CD4-positive, alpha-beta T cell (primary cell): Measurements from ENCODE around the gene PAQR9. TPM values are rescaled to one million over a fixed set of nuclear protein-coding genes. Genes with fewer than 3 reads are reported as not detected.

Experiments used
- ATAC-seq: fragments of 200-7000 bp; cut with Tn5 transposase; one replicate; pipeline ENCODE4 v1.10.0; 2022; ENCODE audit warnings: mild to moderate bottlenecking; ENCODE audit not compliant: poor library complexity
- CTCF ChIA-PET: fragments of 350-600 bp; sonication (Branson Sonifier 250); formaldehyde crosslinking; loops from one replicate; lab custom pipeline; 2021; ENCODE audit warnings: antibody characterized with exemption, inconsistent platforms; lab: Charles Lee
- POLR2A ChIA-PET: fragments of 350-600 bp; sonication (Branson Sonifier 250); formaldehyde crosslinking; loops from one replicate; lab custom pipeline; 2021; ENCODE audit warnings: antibody characterized with exemption, inconsistent platforms; lab: Charles Lee
- DNase-seq, 14 experiments: peaks; one replicate each; pipeline ENCODE4 v3.0.0-alpha.2; 2013 to 2020; ENCODE audit warnings: mixed read lengths in 2 of 14
- H3K27ac ChIP-seq, 2 donors: one replicate each; pipeline versions ENCODE4 v1.5.1 to v1.7.0; 2013; ENCODE audit warnings: low read length in 2 of 2, low read depth in 1 of 2, mild to moderate bottlenecking in 1 of 2
- H3K27me3 ChIP-seq, 2 experiments: 1 replicate in 1 of 2; 2 replicates in 1 of 2; pipeline versions ENCODE4 v1.6.1 to v1.7.0; 2013; ENCODE audit warnings: low read length in 2 of 2, control low read depth in 1 of 2, mild to moderate bottlenecking in 1 of 2, moderate library complexity in 1 of 2; ENCODE audit not compliant: insufficient read depth in 2 of 2, control insufficient read depth in 1 of 2
- H3K36me3 ChIP-seq: one replicate; pipeline ENCODE4 v1.6.1; 2013; ENCODE audit warnings: low read length, control low read depth; ENCODE audit not compliant: insufficient read depth
- H3K4me1 ChIP-seq: one replicate; pipeline ENCODE4 v1.6.1; 2013; ENCODE audit warnings: low read length, control low read depth; ENCODE audit not compliant: insufficient read depth
- H3K4me3 ChIP-seq: one replicate; pipeline ENCODE4 v1.5.1; 2013; ENCODE audit warnings: mild to moderate bottlenecking, low read length, moderate library complexity
- H3K9me3 ChIP-seq, 2 experiments: 1 replicate in 1 of 2; 2 replicates in 1 of 2; pipeline versions ENCODE4 v1.6.1 to v1.7.0; 2013; ENCODE audit warnings: low read length in 2 of 2, mild to moderate bottlenecking in 2 of 2, control low read depth in 1 of 2, moderate library complexity in 1 of 2; ENCODE audit not compliant: control insufficient read depth in 1 of 2, insufficient read depth in 1 of 2
- H3K27ac Mint-ChIP-seq: one replicate; pipeline ENCODE4 v1.8.0; 2020; ENCODE audit warnings: mixed read lengths
- H3K27me3 Mint-ChIP-seq: one replicate; pipeline ENCODE4 v1.8.0; 2021; ENCODE audit warnings: mixed read lengths
- H3K36me3 Mint-ChIP-seq: one replicate; pipeline ENCODE4 v1.8.0; 2021; ENCODE audit warnings: low read depth, mixed read lengths
- H3K4me1 Mint-ChIP-seq: one replicate; pipeline ENCODE4 v1.8.0; 2021; ENCODE audit warnings: low read depth, mixed read lengths
- H3K4me3 Mint-ChIP-seq: one replicate; pipeline ENCODE4 v1.8.0; 2020; ENCODE audit warnings: mild to moderate bottlenecking, mixed read lengths
- H3K9me3 Mint-ChIP-seq: one replicate; pipeline ENCODE4 v1.8.0; 2020; ENCODE audit warnings: mixed read lengths
- CTCF ChIP-seq: fragments of 200-600 bp; IDR thresholded peaks from one replicate; pipeline ENCODE4 v1.8.0; 2022; ENCODE audit warnings: antibody characterized with exemption, mild to moderate bottlenecking
- intact Hi-C, 2 experiments: fragments of 100-400 bp; cut with DNase I in 1 of 2; cut with micrococcal nuclease in 1 of 2; formaldehyde crosslinking; loops; one replicate each; pipeline versions ENCODE4 v1.15.1 to v1.9.0; 2023 to 2025; cut with DNase I, micrococcal nuclease
- total RNA-seq, 174 experiments: library from RNA in 2 of 174; stranded (reverse) in 2 of 174; gene quantifications; one replicate each; pipeline ENCODE4 v1.2.3 and lab custom pipeline; 2021 to 2026

Gene PAQR9
- total RNA-seq, 2 experiments from 2014 or later, result not detected

- no peak for TF ChIP-seq CTCF
- ChIA-PET CTCF (no interaction called here), POLR2A (no interaction called here)
- DNase-seq, result no peak
- H3K27me3 Mint-ChIP-seq, result peaks cover 26% of the 10 kb centered on the region
- Histone ChIP-seq H3K4me1 (no peaks in the 10 kb centered on the region), H3K27me3 (peaks cover 0 to 5% of the 10 kb centered on the region in 2 experiments), H3K4me3 (no peak overlapping the region), H3K36me3 (no peaks in the 10 kb centered on the region), H3K27ac (no peak overlapping the region), H3K9me3 (no peaks in the 10 kb centered on the region)
- no peaks in the 10 kb centered on the region for H3K4me1 Mint-ChIP-seq
- ATAC-seq, result no peak
- H3K36me3 Mint-ChIP-seq, result no peaks in the 10 kb centered on the region
- intact Hi-C loops, result no loop called here
- H3K4me3 Mint-ChIP-seq, result no peak overlapping the region
- H3K27ac Mint-ChIP-seq, result no peak overlapping the region
- H3K9me3 Mint-ChIP-seq, result no peaks in the 10 kb centered on the region
These were observed 19.8 kb upstream of the PAQR9 start for GRCh38 chr3:142983318-142983717.

GRCh38 chr3:142982038-142982773 is 18.7 kb upstream of the PAQR9 start:
- no peak overlapping the region for H3K27ac Mint-ChIP-seq
- H3K4me1 Mint-ChIP-seq, result no peaks in the 10 kb centered on the region
- intact Hi-C loops, result no loop called here
- peaks cover 26% of the 10 kb centered on the region for H3K27me3 Mint-ChIP-seq
- no peaks in the 10 kb centered on the region for H3K36me3 Mint-ChIP-seq
- ATAC-seq, result no peak
- no peaks in the 10 kb centered on the region for H3K9me3 Mint-ChIP-seq
- no peak overlapping the region for H3K4me3 ChIP-seq
- no peaks in the 10 kb centered on the region for H3K9me3 ChIP-seq
- no peaks in the 10 kb centered on the region for H3K4me1 ChIP-seq
- POLR2A ChIA-PET, result interaction anchor here (0.7 kb wide), 1 partner anchor 712 kb away, joined by 3 read pairs; no protein-coding TSS in a partner anchor
- CTCF ChIA-PET, result no interaction called here
- no peak for DNase-seq
- H3K4me3 Mint-ChIP-seq, result no peak overlapping the region
- H3K27me3 ChIP-seq, result peaks cover 0 to 5% of the 10 kb centered on the region in 2 experiments
- no peak for TF ChIP-seq CTCF
- no peaks in the 10 kb centered on the region for H3K36me3 ChIP-seq
- H3K27ac ChIP-seq, result no peak overlapping the region

- peaks cover 32% of the 10 kb centered on the region for H3K27me3 Mint-ChIP-seq
- no peak overlapping the region for H3K4me3 Mint-ChIP-seq
- no peak overlapping the region for H3K27ac Mint-ChIP-seq
- ChIA-PET CTCF (no interaction called here), POLR2A (interaction anchor here (0.7 kb wide), 1 partner anchor 713 kb away, joined by 3 read pairs; no protein-coding TSS in a partner anchor)
- ATAC-seq (no peak), DNase-seq (no peak)
- H3K4me1 Mint-ChIP-seq, result no peaks in the 10 kb centered on the region
- Histone ChIP-seq H3K4me1 (no peaks in the 10 kb centered on the region), H3K27ac (no peak overlapping the region), H3K9me3 (no peaks in the 10 kb centered on the region), H3K36me3 (no peaks in the 10 kb centered on the region), H3K4me3 (no peak overlapping the region), H3K27me3 (peaks cover 0 to 5% of the 10 kb centered on the region in 2 experiments)
- TF ChIP-seq CTCF, result no peak
- intact Hi-C loops, result no loop called here
- H3K36me3 Mint-ChIP-seq, result no peaks in the 10 kb centered on the region
- H3K9me3 Mint-ChIP-seq, result no peaks in the 10 kb centered on the region
These were observed 17.6 kb upstream of the PAQR9 start for GRCh38 chr3:142981108-142981507.
